Omental fat pad (tissue), 4 donors: ENCODE measurements around the gene YAP1. TPM values are rescaled to one million over a fixed set of nuclear protein-coding genes. Genes with fewer than 3 reads are reported as not detected.

Experiments used
- ATAC-seq: fragments of 150-250 bp; one replicate; pipeline ENCODE4 v1.9.1; 2016; ENCODE audit warnings: mild to moderate bottlenecking, moderate library complexity; ENCODE audit not compliant: low FRiP score
- DNase-seq: peaks from one replicate; pipeline ENCODE4 v3.0.0-alpha.2; 2019; ENCODE audit warnings: low spot score
- total RNA-seq, 4 donors: library from RNA; depleted of rRNA; stranded (reverse); fragments of >200 nt; gene quantifications; one replicate each; pipeline ENCODE4 v1.1.0, GENCODE V29; 2016
- TF ChIP-seq, protein P1 (sequence below), 3 donors: fragments of 450-650 bp; IDR thresholded peaks; one replicate each; pipeline ENCODE4 v1.5.1; 2016 to 2017; ENCODE audit warnings: antibody characterized with exemption in 3 of 3, mild to moderate bottlenecking in 3 of 3, moderate library complexity in 2 of 3

YAP1 gene
- total RNA-seq, 4 donors from 2014 or later = 102 to 152 (median 130) TPM

DNA sequence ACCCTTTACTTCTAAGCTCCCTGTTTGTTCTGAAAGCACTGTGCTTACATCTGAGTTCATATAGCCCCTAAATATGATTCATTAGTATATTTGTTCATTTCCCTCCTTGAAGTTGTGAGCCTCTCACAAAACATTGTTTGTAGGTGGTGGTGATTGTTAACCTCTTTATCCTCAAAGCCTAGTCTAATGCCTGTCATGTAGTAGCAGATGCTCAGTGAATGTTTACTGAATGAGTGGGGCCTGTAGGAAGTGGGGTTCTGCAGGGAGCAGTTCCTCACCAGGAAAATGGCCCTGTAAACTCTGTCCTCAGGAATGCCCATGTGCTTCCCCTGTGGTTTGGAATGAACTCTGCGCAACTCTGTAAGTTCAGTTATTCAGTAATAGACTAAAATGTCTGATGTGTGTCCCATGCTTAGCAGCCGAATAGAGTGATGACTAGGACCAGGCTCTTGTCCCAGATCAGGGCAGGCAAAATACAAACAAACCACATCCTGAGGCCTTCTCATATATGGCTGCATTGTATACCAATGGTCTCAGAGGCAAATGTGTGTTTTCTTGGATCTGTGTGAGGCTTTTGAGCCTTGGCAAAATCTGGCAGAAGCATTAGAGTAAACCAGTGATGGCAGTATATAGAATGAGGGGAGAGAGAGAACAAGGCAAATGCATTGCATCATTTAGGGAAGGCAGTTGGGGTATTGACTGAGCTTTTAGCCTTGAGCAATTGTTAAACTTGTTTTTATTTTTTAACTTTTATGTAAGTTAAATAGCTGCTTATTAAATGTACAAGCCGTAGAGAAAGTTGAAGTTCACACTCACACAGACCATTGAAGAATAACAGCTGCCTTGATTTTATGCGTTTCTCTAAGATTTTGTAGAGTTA is 115.7 kb downstream of the YAP1 start:
- TF ChIP-seq, protein P1, sequence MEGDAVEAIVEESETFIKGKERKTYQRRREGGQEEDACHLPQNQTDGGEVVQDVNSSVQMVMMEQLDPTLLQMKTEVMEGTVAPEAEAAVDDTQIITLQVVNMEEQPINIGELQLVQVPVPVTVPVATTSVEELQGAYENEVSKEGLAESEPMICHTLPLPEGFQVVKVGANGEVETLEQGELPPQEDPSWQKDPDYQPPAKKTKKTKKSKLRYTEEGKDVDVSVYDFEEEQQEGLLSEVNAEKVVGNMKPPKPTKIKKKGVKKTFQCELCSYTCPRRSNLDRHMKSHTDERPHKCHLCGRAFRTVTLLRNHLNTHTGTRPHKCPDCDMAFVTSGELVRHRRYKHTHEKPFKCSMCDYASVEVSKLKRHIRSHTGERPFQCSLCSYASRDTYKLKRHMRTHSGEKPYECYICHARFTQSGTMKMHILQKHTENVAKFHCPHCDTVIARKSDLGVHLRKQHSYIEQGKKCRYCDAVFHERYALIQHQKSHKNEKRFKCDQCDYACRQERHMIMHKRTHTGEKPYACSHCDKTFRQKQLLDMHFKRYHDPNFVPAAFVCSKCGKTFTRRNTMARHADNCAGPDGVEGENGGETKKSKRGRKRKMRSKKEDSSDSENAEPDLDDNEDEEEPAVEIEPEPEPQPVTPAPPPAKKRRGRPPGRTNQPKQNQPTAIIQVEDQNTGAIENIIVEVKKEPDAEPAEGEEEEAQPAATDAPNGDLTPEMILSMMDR (IDR thresholded peaks at IDR 0.05) = no peak
- DNase-seq = no peak
- ATAC-seq = peak; percentile 2

DNA sequence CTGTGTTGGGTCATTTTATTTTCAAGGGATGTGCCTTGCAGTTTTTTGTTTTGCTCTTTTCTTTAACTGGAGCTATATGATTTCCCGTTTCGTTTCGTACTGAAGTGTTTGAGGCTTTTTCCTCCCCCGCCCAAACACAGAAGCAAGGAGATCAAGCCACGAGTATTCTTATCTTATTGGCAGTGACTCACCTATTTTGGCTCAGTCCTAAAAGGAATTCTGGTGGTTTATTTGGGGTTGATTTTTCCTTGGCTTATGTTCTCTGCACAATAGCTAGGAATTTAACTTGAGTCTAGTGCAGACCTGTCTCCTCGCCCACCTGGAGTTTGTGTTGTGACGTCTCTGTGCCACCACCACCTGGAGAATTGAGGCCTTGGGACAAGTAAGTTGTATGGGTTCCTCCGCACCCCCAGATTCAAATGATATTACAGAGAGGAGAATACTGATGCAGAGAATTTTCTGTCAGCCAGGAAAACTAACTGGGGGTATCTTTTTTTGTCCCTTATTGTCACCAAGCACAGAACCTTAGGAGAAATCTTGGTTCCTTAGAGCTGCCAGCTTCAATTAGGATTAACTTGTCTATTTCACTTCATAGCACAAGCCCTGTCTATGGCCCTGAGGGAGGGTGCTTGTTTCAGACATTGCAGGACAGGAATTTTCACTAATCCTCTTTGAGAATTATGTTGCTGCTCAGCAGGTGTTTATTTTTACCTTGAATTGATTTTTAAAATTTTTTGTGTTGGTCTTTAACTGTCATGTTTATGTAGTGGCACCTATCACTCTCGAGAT is 116.6 kb downstream of the YAP1 start:
- DNase-seq = no peak
- ATAC-seq = no peak
- TF ChIP-seq, protein P1 (IDR thresholded peaks at IDR 0.05) = no peak

DNA sequence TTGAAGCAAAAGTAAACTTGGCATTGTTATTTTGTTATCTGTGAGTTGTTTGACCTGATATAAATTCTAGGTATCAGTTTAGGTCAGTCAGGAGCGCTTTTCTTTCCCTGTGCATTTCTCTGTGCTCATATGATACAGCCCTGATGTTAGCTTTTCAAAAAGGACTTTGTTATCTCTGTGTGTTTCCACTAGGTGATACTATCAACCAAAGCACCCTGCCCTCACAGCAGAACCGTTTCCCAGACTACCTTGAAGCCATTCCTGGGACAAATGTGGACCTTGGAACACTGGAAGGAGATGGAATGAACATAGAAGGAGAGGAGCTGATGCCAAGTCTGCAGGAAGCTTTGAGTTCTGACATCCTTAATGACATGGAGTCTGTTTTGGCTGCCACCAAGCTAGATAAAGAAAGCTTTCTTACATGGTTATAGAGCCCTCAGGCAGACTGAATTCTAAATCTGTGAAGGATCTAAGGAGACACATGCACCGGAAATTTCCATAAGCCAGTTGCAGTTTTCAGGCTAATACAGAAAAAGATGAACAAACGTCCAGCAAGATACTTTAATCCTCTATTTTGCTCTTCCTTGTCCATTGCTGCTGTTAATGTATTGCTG is 119.4 kb downstream of the YAP1 start:
- ATAC-seq = no peak

DNA sequence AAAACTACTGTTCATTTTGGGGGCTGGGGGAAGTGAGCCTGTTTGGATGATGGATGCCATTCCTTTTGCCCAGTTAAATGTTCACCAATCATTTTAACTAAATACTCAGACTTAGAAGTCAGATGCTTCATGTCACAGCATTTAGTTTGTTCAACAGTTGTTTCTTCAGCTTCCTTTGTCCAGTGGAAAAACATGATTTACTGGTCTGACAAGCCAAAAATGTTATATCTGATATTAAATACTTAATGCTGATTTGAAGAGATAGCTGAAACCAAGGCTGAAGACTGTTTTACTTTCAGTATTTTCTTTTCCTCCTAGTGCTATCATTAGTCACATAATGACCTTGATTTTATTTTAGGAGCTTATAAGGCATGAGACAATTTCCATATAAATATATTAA is 119.9 kb downstream of the YAP1 start:
- DNase-seq = no peak
- ATAC-seq = no peak
- TF ChIP-seq, protein P1 (IDR thresholded peaks at IDR 0.05) = no peak

More for the DNA sequence above, 119.4 kb downstream of the YAP1 start:
- DNase-seq = no peak
- TF ChIP-seq, protein P1 (IDR thresholded peaks at IDR 0.05) = no peak

DNA sequence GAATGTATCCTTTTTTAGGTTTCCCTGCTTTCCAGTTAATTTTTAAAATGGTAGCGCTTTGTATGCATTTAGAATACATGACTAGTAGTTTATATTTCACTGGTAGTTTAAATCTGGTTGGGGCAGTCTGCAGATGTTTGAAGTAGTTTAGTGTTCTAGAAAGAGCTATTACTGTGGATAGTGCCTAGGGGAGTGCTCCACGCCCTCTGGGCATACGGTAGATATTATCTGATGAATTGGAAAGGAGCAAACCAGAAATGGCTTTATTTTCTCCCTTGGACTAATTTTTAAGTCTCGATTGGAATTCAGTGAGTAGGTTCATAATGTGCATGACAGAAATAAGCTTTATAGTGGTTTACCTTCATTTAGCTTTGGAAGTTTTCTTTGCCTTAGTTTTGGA is 120.7 kb downstream of the YAP1 start:
- TF ChIP-seq, protein P1 (IDR thresholded peaks at IDR 0.05) = no peak
- ATAC-seq (no peak), DNase-seq (no peak)

DNA sequence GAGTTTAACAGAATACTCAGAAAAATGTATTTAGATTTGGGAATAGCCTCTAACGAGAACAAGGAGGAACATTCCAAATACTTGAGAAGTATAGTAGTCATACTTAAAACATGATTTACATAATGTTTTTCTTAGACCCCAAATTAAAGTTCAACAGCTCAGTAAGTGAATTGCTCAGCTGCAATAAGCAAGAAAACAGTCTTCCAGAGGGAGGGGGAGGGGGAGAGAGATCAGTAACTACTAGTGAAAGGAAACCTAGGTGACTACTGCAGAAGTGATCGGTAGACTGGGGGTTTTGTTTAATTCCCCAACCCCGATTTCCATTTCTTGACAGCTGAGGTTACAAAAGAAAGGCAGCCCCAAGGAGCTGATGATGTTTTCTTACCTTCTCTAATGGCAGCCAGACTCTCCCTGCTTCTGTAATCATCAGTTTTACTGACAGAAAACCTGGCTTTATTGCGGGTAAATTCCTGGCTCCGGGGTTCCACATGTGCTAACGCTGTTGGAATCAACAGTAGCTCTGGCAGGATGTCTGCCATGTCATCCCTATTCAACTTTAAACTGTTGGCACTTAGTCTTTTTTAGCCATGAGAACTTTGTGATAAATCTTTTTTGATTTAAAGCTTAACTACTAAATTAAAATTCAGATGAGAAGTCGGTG is 124.7 kb downstream of the YAP1 start:
- DNase-seq (no peak), ATAC-seq (no peak)
- TF ChIP-seq, protein P1 (IDR thresholded peaks at IDR 0.05) = no peak
